ENCODE results near the gene PLB1.

Gene PLB1

DNA sequence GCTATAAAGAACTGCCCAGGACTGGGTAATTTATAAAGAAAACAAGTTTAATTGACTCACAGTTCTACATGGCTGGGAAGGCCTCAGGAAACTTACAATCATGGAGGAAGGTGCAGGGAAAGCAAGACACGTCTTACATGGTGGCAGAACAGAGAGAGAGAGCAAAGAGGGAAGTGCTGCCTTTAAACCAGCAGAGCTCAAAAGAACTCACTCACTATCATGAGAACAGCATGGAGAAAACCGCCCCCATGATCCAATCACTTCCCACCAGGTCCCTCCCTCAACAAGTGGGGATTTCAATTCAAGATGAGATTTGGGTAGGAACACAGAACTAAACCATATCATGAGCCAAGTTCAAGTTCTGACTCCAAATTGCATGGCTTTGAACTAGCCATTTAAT, 193.0 kb downstream of the PLB1 start:
- H3K4me3 ChIP-seq (ENCODE audit: low read depth, low read length) = no peak overlapping the region
- no peak for DNase-seq (ENCODE audit: low read depth)
- TF ChIP-seq CTCF (IDR thresholded peaks at IDR 0.05; ENCODE audit: low read depth, low read length, missing control alignments) = no peak

- no peak for DNase-seq (ENCODE audit: low read depth)
- H3K4me3 ChIP-seq (ENCODE audit: low read depth, low read length) = no peak overlapping the region
- TF ChIP-seq CTCF (IDR thresholded peaks at IDR 0.05; ENCODE audit: low read depth, low read length, missing control alignments) = no peak
Measured at GRCh38 chr2:28689771-28690170, 193.9 kb downstream of the PLB1 start.

GRCh38 chr2:28692411-28692810, 196.6 kb downstream of the PLB1 start:
- no peak overlapping the region for H3K4me3 ChIP-seq (ENCODE audit: low read depth, low read length)
- no peak for TF ChIP-seq CTCF (IDR thresholded peaks at IDR 0.05; ENCODE audit: low read depth, low read length, missing control alignments)
- no peak for DNase-seq (ENCODE audit: low read depth)

- no peak for DNase-seq (ENCODE audit: low read depth)
- H3K4me3 ChIP-seq (ENCODE audit: low read depth, low read length) = no peak overlapping the region
- no peak for TF ChIP-seq CTCF (IDR thresholded peaks at IDR 0.05; ENCODE audit: low read depth, low read length, missing control alignments)
Measured at GRCh38 chr2:28693223-28693622, 197.4 kb downstream of the PLB1 start.
